HS-27A (cell line): ENCODE data around the gene TBC1D17.

Experiments used
- DNase-seq: peaks from one replicate; pipeline ENCODE4 v3.0.0-alpha.2; 2012; ENCODE audit warnings: low read depth, missing footprints

TBC1D17 gene

DNA sequence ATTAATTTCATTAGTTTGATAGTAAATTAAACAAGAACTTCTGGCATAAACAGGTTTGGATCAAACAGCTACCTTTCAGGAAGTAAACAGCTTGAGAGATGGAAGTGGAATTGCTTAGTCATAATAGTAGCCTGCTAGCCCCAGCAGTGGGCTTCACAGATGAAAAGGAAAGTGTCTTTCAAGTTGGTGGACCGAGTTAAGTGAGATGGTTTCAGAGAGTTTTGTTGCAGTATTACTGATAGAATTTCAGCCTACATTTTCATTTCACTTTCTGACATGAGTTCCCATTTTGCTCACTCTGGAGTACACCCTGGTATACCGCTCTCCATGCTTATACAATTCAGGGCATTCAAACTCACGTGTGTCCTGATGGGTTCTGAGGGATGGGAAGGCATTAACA is 28.6 kb upstream of the TBC1D17 start:
- DNase-seq, result no peak

DNA sequence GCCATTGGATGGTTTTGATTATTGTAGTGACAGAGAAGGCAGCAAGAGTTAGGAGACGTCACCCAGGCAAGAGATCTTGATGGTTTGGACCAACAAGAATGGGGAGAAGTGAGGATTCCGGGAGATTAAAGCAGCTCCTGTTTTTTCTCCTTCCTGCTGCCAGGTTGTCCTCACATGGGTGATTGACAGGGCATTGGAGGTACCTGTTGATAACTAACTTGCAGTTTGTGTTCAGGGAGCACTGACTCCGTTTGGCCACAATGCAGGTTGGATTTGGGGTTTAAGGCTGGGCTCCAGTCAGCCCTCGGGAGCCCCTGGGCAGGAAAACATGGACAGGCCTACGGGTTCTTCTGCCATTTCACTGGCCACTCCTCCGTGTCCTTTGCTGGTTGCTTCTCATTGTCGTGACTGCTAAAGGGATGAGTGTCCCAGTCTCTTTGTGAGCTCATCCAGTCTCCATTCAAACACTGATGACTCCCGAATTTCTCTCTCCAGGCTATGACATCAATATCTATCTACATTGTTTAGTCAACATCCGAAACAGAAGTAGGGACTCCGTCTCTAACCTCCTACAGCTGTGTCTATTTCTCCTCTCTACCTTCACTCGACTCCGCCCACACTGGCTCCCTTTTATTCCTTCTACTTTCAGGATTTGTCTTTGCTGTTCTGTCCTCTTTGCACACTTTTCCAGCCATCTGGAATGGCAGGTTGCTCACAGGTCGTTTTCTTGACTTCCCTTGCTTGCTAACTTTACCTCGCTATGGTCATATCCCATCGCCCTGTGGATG is 27.9 kb upstream of the TBC1D17 start:
- DNase-seq, result no peak

DNA sequence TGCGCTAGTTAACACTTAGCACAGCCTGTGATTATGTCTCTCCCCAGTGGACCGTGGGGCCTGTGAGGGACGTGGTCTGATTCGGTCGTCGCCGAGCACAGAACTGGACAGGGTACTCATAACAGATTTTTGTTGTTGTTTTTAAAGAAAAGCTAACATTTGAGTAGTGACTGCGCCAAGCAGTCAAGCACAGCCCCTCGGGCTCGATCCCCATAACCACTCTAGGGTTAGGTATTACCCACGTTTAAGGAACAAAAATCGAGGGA is 27.3 kb upstream of the TBC1D17 start:
- no peak for DNase-seq

DNA sequence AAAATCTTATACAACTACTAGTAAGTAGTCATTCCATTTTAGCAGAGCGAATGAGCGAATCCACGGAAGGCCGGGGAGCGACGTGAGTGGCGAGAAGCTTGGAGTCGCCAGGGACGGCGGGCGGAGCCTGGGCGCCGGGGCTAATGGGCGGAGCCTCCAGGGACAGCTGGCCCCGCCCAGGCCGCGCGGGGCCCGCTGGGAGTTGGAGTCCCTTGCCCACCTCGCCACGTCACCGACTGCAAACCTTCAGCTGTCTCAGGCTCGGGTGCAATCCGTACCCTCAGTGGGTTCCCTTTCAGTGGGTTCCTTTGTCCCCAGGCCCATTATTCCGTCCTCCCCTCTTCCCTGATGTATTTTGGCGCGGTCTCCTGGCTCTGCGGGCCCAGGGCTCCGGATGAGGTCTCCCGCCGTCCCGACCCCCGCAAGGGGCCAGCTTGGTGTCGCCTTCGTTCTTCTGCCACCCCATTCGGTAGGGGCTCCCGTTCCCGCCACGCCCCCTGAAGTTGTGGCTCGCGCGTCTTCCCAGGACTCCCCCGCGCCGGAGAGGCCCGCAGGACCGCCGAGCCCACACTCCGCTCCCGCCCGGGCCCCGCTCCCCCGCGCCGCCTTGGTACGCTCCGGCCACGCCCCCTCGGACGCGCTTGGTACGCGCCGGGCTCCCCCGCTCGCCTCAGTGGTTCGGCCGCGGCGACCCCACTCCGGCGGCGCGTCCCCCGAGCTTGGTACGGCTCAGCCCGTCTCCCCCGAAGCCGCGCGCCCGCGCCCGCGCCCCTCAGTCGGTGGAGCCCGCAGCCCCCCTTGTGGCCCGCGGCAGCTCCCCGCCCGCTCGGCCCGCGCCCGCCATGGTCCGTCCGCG is 26.8 kb upstream of the TBC1D17 start, which contains the start of gene PTOV1:
Gene PTOV1 (plus strand): TSS at position 673 of the 856 bp plus-strand sequence.
- peak; percentile 75 for DNase-seq

DNA sequence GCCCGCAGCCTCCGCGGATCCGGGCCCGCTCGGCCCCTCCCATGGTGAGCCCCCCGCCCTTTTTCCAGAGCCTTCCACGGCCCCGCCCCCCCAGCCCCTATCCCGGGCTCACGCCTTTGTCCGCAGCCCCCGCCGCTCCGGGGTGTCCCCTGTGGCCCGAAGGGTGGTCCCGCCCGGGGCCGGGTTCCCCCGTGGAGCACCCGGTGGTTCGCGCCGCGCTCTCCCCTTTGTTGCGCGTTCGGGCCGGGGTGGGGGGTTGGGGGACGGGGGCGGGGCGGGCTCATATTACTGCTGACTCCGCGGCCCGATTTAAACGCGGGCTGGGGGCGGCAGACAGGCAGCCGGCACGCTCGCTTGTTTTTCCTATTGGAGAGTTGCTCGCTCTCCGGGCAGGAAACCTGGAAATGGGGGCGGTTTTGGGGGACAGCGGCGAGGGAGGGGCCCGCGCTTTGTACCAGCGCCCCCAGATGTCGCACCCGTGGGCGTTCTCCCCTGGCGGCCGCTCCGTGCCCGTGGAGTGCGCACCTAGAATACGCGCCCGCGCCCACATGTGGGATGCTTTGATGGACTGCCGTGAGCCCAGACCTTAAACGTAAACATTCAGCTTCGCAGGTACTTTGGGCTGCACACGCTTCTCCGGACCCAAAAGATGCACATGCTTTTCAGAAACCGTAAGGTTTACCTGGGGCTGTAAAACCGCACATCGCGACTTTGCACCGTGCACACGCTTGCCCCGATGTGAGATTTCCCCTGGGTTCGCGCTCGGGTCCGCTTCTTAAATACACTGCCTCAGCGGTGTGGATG is 25.8 kb upstream of the TBC1D17 start:
- no peak for DNase-seq

DNA sequence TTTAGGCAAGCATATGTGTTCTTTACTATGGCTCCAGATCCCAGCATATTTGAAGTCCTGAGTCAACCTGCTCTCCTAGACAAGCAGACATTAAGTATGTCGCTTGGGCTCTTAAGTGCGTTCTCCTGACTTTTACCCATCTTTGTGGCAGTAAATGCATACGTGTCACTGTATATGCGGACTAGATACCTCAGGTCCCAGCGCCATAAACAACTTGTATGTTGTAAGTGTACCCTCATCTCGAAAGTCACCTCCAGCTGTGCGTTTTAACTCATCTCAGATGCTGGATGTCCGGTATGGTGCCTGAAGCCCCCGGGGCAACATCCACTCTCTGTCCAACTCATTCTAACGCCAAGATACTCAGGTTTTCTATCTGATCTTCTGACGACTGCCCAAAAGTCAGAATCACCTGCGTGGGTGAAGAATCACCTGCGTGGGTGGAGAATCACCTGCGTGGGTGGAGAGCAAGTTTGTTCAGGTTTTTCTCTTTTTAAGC is 24.8 kb upstream of the TBC1D17 start:
- no peak for DNase-seq

DNA sequence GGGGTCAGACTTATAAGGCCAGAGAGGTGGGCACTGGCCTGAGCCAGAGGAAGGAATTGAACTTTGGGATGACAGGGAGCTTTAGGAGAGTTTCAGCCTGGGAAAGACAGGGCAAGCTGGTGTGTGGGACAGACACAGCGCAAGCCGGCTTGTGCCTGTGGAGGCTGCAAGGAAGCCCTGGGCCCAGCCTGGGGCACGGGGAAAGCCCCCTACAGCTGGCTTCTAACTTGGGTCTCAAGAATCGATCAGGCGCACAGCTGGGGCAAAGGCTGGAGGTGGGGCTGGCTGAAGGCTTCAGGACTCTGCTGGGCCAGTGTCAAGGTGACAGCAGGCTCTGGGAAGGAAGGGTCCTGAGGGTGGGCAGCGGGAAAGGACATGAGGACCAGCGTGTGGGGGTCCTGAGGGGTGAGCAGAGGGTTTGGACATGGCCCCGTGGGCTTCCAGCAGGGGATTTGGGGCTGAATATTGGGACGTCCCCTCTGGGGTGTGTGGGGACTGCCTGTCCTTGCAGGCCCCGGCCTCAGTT is 23.6 kb upstream of the TBC1D17 start:
- DNase-seq, result no peak

DNA sequence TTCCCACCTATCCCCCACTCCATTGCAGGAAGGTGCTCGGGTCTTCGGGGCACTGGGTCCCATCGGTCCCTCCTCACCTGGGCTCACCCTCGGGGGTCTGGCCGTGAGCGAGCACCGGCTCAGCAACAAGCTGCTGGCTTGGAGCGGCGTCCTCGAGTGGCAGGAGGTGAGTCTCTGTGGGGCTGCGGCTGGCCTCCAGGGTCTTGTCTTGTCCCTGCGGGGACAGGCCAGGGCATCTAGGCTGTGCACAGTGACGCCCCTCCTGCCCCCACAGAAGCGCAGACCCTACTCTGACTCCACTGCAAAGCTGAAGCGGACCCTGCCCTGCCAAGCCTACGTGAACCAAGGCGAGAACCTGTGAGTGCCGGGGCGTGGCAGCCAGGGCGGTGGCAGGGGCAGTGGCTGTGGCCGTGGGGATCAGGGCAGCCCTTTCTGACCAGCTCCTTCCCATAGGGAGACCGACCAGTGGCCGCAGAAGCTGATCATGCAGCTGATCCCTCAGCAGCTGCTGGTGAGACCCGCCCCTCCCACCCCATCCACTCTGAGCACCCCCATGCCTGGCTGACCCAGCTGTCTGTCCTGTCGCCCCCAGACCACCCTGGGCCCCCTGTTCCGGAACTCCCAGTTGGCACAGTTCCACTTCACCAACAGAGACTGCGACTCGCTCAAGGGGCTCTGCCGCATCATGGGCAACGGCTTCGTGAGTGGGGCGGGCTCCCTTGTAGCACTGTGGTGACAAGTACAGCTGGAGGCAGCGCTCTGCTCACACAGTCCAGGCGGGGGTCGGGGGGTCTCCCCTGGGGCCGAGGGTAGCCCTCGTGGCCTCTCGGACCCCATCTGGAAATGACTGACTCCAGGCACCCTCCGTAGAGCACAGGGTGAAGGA is 22.9 kb upstream of the TBC1D17 start:
- no peak for DNase-seq

DNA sequence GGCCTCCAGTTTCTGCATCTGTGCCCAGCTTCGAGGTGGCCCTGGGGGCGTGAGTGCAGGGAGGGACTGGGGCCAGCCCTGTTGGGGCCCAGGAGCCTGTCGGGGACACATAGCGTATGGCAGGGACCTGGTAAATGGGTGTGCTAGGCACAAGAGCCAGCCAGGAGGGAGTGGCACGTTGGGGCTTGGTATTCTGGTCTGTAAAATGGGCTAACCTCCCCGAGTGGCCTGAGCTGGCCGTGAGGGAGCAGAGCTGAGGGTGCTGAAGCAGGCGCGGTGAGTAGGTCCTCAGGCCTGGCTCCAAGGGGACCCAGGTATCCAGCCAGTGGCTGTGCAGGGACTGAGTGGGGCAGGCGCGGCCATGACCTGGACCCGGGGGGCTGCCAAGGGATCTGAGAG is 22.2 kb upstream of the TBC1D17 start:
- DNase-seq, result no peak

DNA sequence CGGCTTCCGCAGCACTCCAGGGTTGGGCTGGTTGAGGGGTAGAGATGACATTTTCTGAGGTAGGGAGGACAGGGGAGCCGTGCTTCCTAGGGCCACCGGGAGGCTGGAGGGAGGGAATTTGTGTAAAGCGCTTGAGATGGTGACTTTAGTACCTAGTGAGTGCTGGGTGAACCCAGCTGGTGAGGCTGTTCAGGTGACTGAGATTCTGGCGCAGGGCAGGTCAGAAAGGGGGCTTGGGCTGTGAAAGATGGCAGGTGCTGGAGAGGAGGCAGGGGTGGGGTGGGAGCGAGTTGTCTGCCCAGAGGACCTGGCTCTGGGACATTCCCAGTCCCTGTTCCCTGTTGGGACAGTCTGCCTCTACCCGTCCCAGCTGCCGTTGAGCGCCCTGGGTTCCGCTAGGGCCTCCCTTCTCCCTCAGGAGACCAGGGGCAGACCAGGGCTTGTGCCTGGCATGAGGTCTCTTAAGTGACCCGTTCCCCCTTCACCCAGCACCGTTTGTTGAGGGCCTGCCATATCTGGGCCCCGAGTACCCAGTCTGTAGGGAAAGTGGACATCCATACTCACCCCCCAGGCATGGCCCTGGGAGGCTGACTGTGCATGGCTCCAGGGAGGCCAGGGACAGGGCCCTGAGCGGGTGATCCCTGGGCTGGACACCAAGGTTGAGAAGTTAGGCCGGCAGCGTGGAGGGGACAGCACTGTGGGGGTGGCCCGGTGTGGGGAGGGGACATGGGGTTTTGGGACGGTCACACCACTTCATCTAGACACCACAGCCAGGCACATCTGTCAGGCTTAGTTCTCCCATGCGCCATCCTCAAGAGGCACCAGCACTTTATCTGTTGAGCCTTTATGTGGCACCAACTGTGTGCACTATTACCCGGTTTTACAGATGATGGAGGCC is 21.6 kb upstream of the TBC1D17 start:
- DNase-seq, result no peak

DNA sequence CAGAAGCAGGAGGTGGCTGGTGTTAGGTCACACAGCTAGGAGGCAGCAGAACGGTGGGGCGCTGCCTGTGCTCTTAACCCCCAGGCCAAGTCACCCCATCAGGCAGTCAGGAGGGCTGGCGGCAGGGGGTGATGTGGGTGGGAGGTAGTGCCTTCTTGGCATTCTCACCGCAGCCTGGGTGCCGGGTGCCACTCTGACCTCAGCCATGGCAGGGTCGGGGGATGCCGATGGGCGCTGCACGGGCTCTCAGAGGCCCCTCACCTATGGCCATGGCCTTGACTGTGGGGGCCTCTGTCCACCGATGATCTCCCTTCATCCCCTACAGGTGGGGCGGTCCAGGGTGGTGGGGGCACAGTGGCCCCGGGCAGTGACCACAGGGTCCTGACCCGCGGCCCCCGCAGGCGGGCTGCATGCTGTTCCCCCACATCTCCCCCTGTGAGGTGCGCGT is 20.9 kb upstream of the TBC1D17 start:
- no peak for DNase-seq

DNA sequence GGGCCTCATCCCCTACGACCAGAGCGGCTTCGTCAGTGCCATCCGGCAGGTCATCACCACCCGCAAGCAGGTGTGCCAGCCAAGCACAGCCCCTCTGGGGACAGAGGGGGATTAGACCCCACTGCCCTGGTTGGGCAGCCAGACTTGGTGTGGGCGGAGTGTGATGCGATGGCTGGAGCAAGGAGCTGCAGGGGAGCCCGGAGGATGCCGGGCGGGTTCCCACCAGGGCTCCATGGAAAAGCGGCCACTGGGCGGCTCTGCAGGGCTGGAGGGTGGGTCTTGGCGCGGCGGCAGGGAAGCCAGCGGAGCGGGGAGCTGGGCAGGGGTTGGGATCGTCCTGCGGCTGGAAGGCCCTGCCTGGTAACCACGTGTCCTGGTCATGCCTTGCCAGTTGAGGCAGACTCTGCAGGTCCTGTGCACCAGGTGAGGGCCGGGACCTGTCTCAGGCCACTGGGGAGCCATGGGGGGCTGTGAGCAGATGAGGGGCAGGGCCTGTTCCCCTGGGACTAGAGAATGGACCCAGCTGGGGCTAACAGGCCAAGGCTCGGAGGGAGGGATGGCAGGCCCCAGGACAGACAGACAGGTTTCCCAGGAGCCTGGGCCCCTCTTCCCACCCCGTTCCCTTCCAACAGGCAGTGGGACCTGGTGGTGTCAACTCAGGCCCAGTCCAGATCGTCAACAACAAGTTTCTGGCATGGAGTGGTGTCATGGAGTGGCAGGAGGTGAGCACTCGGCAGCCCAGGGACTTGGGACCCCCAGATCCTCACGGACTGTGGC is 20.3 kb upstream of the TBC1D17 start:
- no peak for DNase-seq

DNA sequence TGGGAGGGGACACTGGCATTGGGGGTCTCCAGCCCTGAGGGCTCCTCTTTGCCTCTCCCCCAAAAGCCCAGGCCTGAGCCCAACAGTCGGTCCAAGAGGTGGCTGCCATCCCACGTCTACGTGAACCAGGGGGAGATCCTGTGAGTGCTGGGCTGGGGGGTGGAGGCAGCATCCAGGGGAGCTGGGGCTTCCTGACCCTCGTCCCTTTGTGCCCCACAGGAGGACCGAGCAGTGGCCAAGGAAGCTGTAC is 19.7 kb upstream of the TBC1D17 start:
- no peak for DNase-seq

DNA sequence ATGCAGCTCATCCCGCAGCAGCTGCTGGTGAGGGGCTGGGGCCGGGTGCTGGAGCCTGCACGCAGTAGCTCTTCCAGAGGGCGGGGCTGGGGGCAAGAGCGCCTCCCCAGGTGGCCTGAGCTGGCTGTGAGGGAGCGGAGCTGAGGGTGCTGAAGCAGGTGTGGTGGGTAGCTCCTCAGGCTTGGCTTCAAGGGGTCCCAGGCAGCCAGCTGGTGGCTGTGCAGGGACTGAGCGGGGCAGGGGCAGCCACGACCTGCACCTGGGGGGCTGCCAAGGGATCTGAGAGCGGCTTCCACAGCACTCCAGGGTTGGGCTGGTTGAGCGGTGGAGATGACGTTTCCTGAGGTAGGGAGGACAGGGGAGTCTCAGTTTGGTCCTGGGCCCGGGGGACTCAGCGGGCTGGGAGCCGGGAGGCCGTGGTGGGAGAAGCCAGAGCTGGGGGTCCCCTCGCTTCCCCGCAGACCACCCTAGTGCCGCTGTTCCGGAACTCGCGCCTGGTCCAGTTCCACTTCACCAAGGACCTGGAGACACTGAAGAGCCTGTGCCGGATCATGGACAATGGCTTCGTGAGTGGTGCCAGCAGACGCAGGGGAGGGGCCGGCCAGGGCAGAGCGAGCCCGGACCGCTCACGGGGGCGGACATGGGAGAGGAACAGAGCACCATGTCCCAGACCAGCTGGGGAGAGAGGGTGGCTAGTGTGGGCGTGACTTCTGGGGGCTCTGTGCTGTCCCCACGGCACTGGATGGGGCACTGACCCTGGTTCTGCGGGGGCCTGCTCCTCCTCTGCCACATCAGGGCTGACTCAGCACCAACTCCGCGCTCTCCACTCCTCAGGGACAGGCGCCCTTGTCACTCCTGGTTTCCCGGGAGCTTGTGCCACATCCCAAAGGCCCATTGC is 19.2 kb upstream of the TBC1D17 start:
- no peak for DNase-seq

DNA sequence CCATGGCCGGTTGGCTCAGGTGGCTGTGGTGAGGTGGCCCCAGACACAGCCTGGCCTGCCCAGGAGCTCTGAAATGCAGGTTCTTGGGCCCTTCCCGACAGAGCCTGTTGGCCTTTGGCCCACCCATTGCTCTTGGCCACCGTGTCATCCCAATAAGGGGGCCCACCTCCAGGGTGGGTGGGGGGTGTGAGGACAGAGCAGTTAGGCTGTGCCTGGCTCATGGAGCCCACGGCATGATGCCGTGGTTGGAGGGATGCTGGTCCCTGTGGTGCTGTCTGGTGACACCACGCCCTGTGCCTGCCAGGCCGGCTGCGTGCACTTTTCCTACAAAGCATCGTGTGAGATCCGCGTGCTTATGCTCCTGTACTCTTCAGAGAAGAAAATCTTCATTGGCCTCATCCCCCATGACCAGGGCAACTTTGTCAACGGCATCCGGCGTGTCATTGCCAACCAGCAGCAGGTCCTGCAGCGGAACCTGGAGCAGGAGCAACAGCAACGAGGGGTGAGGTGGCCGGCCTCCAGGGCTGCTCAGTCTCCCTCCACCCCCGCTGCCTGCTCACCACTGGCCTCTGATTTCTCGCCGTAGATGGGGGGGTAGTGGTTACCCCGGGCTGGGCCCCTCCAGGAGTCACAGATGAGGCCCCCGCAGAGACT is 17.7 kb upstream of the TBC1D17 start:
- DNase-seq, result no peak

DNA sequence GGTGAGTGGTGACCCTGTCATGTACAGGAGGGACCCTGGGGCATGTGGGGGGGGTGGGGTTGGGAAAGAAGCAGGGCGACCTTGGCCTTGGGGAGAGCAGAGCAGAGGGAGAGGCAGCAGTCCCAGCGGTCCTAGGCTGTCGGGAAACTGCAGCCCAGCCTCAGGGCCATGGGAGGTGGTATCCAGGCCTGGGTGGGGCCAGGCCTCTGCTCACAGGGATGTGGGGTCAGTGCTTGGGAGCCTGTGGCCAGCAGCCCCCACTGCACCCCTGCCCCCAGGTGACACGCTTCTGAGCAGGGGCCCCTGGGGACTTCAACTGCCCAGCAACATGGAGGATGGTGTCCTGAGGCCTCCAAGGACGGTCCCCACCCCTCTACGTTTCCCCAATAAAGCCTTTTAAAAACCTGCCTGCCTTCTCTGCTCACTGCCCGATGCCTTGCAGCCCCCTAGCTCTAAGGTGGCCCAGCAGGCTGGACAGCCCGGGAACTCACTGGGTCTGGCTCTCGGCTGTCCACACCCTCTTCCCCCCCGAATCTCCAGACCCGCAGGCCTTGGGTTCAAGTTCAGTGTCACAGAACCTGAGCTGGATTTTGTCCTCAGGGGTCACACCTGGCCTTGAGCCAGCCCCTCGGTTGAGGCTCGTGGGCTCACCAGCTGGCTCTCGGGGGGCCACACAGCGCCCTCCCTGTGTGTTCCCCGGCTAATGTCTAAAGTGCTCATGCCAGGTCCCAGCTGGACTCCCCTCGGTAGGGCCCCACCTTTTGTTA is 17.0 kb upstream of the TBC1D17 start:
- no peak for DNase-seq

DNA sequence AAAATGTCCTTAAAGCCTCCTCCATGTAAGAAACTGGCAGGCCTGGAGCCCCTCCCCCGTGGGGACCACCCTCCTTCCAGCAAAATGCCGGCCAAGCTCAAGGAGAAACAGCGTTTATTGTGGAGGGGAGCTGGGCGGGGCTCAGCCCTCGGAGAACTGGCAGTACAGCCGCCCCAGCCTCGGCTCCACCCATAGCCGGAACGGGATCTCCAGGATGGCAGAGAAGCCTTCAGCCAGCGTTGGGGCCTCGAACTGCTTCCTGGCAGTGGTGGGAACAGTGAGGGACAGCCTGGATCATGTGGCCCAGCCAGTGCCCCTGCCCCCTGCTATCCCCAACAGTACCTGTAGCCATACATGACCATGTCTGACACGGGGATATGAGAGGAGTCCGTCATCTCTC is 16.4 kb upstream of the TBC1D17 start:
- no peak for DNase-seq
